Body of pancreas (tissue), 4 donors: Measurements from ENCODE around the gene PLCB1.

Experiments used
- CTCF ChIP-seq, 7 experiments: fragments of 450-650 bp in 4 of 7; fragments of 200-600 bp in 3 of 7; sonication (generic) in 3 of 7; IDR thresholded peaks; one replicate each; pipeline ENCODE4 v1.5.1; 2016 to 2019; ENCODE audit warnings: antibody characterized with exemption in 7 of 7
- POLR2A ChIP-seq, 3 donors: fragments of 450-650 bp; IDR thresholded peaks; one replicate each; pipeline ENCODE4 v1.6.1; 2016; ENCODE audit warnings: antibody characterized with exemption in 3 of 3, mild to moderate bottlenecking in 2 of 3

GRCh38 chr20:8376940-8377339, 244.9 kb downstream of the PLCB1 start:
- TF ChIP-seq CTCF (IDR thresholded peaks at IDR 0.05) (no peak), POLR2A (IDR thresholded peaks at IDR 0.05) (no peak)
